Endothelial cell of umbilical vein (primary cell): Measurements from ENCODE around the gene TSPAN5. TPM values are rescaled to one million over a fixed set of nuclear protein-coding genes. Genes with fewer than 3 reads are reported as not detected.

Experiments used
- BruUV-seq: library from RNA; stranded (reverse); fragments of 400-500 nt; replicated peaks from 2 replicates; lab custom pipeline; 2021; lab: Mats Ljungman, UMichigan
- CTCF ChIA-PET: fragments of 300-600, 350-600 bp; sonication (Branson Sonifier 250); formaldehyde crosslinking; loops from one replicate; lab custom pipeline; 2021; ENCODE audit warnings: antibody characterized with exemption, inconsistent platforms; lab: Charles Lee
- POLR2A ChIA-PET: fragments of 300-600, 350-600 bp; sonication (Branson Sonifier 250); formaldehyde crosslinking; loops from one replicate; lab custom pipeline; 2021; ENCODE audit warnings: antibody characterized with exemption, inconsistent platforms; lab: Charles Lee
- DNase-seq: peaks from one replicate; pipeline ENCODE4 v3.0.0-alpha.2; 2011; ENCODE audit warnings: low read depth, low spot score
- FAIRE-seq: peaks from 2 replicates; lab custom pipeline; 2011; peaks lifted over from hg19 to GRCh38; lab: Jason Lieb, UNC
- H2AFZ ChIP-seq: 2 replicates; pipeline ENCODE4 v1.6.0; 2012; ENCODE audit warnings: low read depth, low read length, control low read depth, inconsistent platforms
- H3K27ac ChIP-seq: 2 replicates; pipeline ENCODE4 v1.5.1; 2011; ENCODE audit warnings: low read depth, mild to moderate bottlenecking, control low read depth, low read length, moderate library complexity; ENCODE audit not compliant: insufficient read depth
- H3K27me3 ChIP-seq, 2 experiments: 2 replicates each; pipeline versions ENCODE4 v1.6.0 to v1.6.1; 2011; ENCODE audit warnings: low read length in 2 of 2, mixed read lengths in 1 of 2; ENCODE audit not compliant: control insufficient read depth in 2 of 2, insufficient read depth in 2 of 2
- H3K36me3 ChIP-seq, 2 experiments: 2 replicates in 1 of 2; 3 replicates in 1 of 2; pipeline ENCODE4 v1.5.1; 2011; ENCODE audit warnings: low read length in 2 of 2, mild to moderate bottlenecking in 1 of 2, moderate library complexity in 1 of 2; ENCODE audit not compliant: control insufficient read depth in 2 of 2, insufficient read depth in 2 of 2; ENCODE audit errors: extremely low read depth in 1 of 2
- H3K4me1 ChIP-seq: 3 replicates; pipeline ENCODE4 v1.5.1; 2011; ENCODE audit warnings: mild to moderate bottlenecking, low read length; ENCODE audit not compliant: control insufficient read depth, insufficient read depth; ENCODE audit errors: extremely low read depth
- H3K4me2 ChIP-seq: 2 replicates; pipeline ENCODE4 v1.6.1; 2011; ENCODE audit warnings: low read length, control low read depth, mixed read lengths; ENCODE audit not compliant: insufficient read depth
- H3K4me3 ChIP-seq, 3 experiments: fragments of 200-600 bp in 1 of 3; sonication (generic), shearing (Covaris generic) in 1 of 3; replicated peaks in 1 of 3; 2 replicates each; pipeline ENCODE4 v1.5.1; 2011 to 2016; ENCODE audit warnings: control low read depth in 3 of 3, low read length in 3 of 3, mild to moderate bottlenecking in 2 of 3, inconsistent platforms in 1 of 3, low read depth in 1 of 3, moderate library complexity in 1 of 3; ENCODE audit not compliant: insufficient read depth in 1 of 3
- H3K79me2 ChIP-seq: 2 replicates; pipeline ENCODE4 v1.6.0; 2012; ENCODE audit warnings: low read length, inconsistent platforms; ENCODE audit not compliant: control insufficient read depth, insufficient read depth
- H3K9ac ChIP-seq: replicated peaks from 2 replicates; pipeline ENCODE3; 2011; ENCODE audit warnings: low read length, control low read depth; ENCODE audit not compliant: insufficient read depth; ENCODE audit errors: extremely low read depth
- H3K9me1 ChIP-seq: replicated peaks from 3 replicates; pipeline ENCODE4 v1.6.0; 2011; ENCODE audit warnings: mild to moderate bottlenecking, low read length; ENCODE audit not compliant: control insufficient read depth, insufficient read depth; ENCODE audit errors: extremely low read depth
- H3K9me3 ChIP-seq: replicated peaks from 2 replicates; pipeline ENCODE4 v1.5.1; 2012; ENCODE audit warnings: low read length, inconsistent platforms; ENCODE audit not compliant: control insufficient read depth, insufficient read depth
- H4K20me1 ChIP-seq: replicated peaks from 2 replicates; pipeline ENCODE3; 2011; ENCODE audit warnings: mild to moderate bottlenecking, low read length; ENCODE audit not compliant: control insufficient read depth, insufficient read depth; ENCODE audit errors: extremely low read depth
- EZH2 ChIP-seq: IDR thresholded peaks from 2 replicates; pipeline ENCODE4 v1.6.1; 2012; ENCODE audit warnings: borderline replicate concordance, low read depth, mild to moderate bottlenecking, moderate library complexity, low read length, inconsistent platforms; ENCODE audit not compliant: severe bottlenecking
- FOS ChIP-seq: IDR thresholded peaks from 2 replicates; pipeline ENCODE4 v1.6.1; 2011; ENCODE audit warnings: mild to moderate bottlenecking, low read length, moderate library complexity, borderline replicate concordance; ENCODE audit not compliant: insufficient read depth
- GATA2 ChIP-seq: IDR thresholded peaks from 2 replicates; pipeline ENCODE4 v1.7.0; 2011; ENCODE audit warnings: low read depth, mild to moderate bottlenecking, moderate library complexity, mixed read lengths, low read length; ENCODE audit not compliant: insufficient read length, insufficient read depth
- JUN ChIP-seq: IDR thresholded peaks from 2 replicates; pipeline ENCODE4 v1.6.1; 2011; ENCODE audit warnings: borderline replicate concordance, low read depth; ENCODE audit not compliant: insufficient read length, insufficient read depth
- MYC ChIP-seq: IDR thresholded peaks from one replicate; pipeline ENCODE4 v1.6.1; 2011; ENCODE audit warnings: mild to moderate bottlenecking, low read depth, low read length
- POLR2A ChIP-seq: IDR thresholded peaks from 2 replicates; pipeline ENCODE4 v1.6.1; 2012; ENCODE audit warnings: low read depth, mild to moderate bottlenecking, control low read depth, low read length
- POLR2AphosphoS5 ChIP-seq: IDR thresholded peaks from 2 replicates; pipeline ENCODE4 v1.6.1; 2012; ENCODE audit warnings: low read depth, mild to moderate bottlenecking, control low read depth, low read length, moderate library complexity; ENCODE audit not compliant: insufficient read depth
- dilution Hi-C: fragments of 300-500 bp; cut with MboI; formaldehyde crosslinking; loops from one replicate; pipeline ENCODE4 v1.15.0; 2019; ENCODE audit warnings: low sequenced_read_pairs; ENCODE audit not compliant: extremely low pct_ligation_motif_present
- intact Hi-C: fragments of 100-400 bp; cut with micrococcal nuclease; formaldehyde crosslinking; loops from one replicate; pipeline ENCODE4 v1.10.0; 2022
- polyA plus RNA-seq, 4 experiments: library from polyadenylated mRNA; depleted of rRNA in 3 of 4; stranded (reverse) in 3 of 4; unstranded in 1 of 4; fragments of >200 nt; gene quantifications; 2 replicates each; pipeline versions ENCODE4 v1.2.1 to v1.2.3, GENCODE V29; 2011 to 2012; ENCODE audit warnings: missing spikeins in 1 of 4
- total RNA-seq: library from RNA; stranded (reverse); gene quantifications from 2 replicates; pipeline ENCODE4 v1.2.3, GENCODE V29; 2021
- TF ChIP-seq, protein P1 (sequence below): IDR thresholded peaks from 2 replicates; pipeline ENCODE4 v1.6.1; 2011; ENCODE audit not compliant: insufficient read depth, insufficient read length
- TF ChIP-seq, protein P2 (sequence below), 2 donors: IDR thresholded peaks; 1 replicate in 1 of 2; 2 replicates in 1 of 2; pipeline ENCODE4 v1.5.1; 2011; ENCODE audit warnings: low read length in 2 of 2, mild to moderate bottlenecking in 2 of 2, moderate library complexity in 2 of 2, control low read depth in 1 of 2, inconsistent platforms in 1 of 2, low read depth in 1 of 2; ENCODE audit not compliant: insufficient read depth in 1 of 2; ENCODE audit errors: extremely low read depth in 1 of 2

The TSPAN5 gene
- total and polyA plus RNA-seq, 2 donors (not counting 3 experiments of a cell fraction or from before 2014, with no cell fraction given), result 45.1 to 50.2 TPM

DNA sequence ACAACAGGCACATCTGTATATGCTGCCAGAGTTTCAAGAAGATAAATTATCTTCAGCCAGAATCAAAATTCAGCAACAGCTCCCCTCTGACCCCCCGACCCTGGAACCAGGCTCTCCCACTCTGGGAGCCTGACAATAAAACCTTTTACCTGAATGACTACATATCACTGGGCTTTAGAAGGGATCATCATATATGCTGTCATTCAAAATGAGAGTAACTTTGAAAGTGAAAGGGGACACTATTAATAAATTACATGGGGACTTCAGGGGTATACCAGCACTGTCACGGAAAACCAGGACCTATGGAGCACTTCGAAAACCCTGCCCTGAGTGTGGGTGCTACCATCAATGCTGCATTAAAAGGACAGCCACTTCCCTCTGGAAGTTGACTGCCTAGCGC lies 26.2 kb downstream of the TSPAN5 start:
- H4K20me1 ChIP-seq, result no peaks in the 10 kb centered on the region
- dilution Hi-C loops, result no loop called here
- no peak overlapping the region for H3K9ac ChIP-seq
- H3K9me1 ChIP-seq, result no peaks in the 10 kb centered on the region
- DNase-seq, result no peak
- H3K36me3 ChIP-seq, result peaks cover 0 to 3% of the 10 kb centered on the region in 2 experiments
- no peak overlapping the region for H3K4me3 ChIP-seq
- BruUV-seq, result no TSS peak
- H3K27ac ChIP-seq, result no peak overlapping the region
- peaks cover 14% of the 10 kb centered on the region for H3K4me1 ChIP-seq
- H3K79me2 ChIP-seq, result peaks cover 82% of the 10 kb centered on the region
- FAIRE-seq, result no peak
- no peaks in the 10 kb centered on the region for H3K27me3 ChIP-seq
- H3K9me3 ChIP-seq, result no peaks in the 10 kb centered on the region
- intact Hi-C loops, result no loop called here
- no peak overlapping the region for H3K4me2 ChIP-seq
- CTCF ChIA-PET, result no interaction called here
- POLR2A ChIA-PET, result no interaction called here
- TF ChIP-seq GATA2 (no peak), FOS (no peak), POLR2A (no peak), MYC (no peak), POLR2AphosphoS5 (no peak), EZH2 (no peak), JUN (no peak)
- TF ChIP-seq, protein P1, sequence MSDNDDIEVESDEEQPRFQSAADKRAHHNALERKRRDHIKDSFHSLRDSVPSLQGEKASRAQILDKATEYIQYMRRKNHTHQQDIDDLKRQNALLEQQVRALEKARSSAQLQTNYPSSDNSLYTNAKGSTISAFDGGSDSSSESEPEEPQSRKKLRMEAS, result no peak
- TF ChIP-seq, protein P2, sequence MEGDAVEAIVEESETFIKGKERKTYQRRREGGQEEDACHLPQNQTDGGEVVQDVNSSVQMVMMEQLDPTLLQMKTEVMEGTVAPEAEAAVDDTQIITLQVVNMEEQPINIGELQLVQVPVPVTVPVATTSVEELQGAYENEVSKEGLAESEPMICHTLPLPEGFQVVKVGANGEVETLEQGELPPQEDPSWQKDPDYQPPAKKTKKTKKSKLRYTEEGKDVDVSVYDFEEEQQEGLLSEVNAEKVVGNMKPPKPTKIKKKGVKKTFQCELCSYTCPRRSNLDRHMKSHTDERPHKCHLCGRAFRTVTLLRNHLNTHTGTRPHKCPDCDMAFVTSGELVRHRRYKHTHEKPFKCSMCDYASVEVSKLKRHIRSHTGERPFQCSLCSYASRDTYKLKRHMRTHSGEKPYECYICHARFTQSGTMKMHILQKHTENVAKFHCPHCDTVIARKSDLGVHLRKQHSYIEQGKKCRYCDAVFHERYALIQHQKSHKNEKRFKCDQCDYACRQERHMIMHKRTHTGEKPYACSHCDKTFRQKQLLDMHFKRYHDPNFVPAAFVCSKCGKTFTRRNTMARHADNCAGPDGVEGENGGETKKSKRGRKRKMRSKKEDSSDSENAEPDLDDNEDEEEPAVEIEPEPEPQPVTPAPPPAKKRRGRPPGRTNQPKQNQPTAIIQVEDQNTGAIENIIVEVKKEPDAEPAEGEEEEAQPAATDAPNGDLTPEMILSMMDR (IDR thresholded peaks at IDR 0.05; ENCODE audit: extremely low read depth in 1 of 2, insufficient read depth in 1 of 2, low read depth in 1 of 2, low read length in 2 of 2), result no peak
- H2AFZ ChIP-seq, result no peak overlapping the region
